ENCODE results near the gene RAP1GAP2. TPM values are rescaled to one million over a fixed set of nuclear protein-coding genes. Genes with fewer than 3 reads are reported as not detected.

RAP1GAP2 gene
- total and polyA plus RNA-seq, 2 of the 8 experiments (the other 6 are each of a cell fraction or from before 2014, with no cell fraction given), result 24.0 to 63.8 TPM

- no peak overlapping the region for H3K14ac ChIP-seq (ENCODE audit: insufficient read length)
- CTCF ChIA-PET (ENCODE audit: partially characterized antibody), result interaction anchor here (0.6 to 1.6 kb wide), 8 partner anchors 18 to 903 kb away, joined by 3 to 6 read pairs (median 3); no protein-coding TSS in a partner anchor
- peak overlapping the region; percentile 52 for H2BK120ac ChIP-seq (replicated peaks; ENCODE audit: low read depth, low read length)
Measured at GRCh38 chr17:2751491-2751890, 44.7 kb upstream of the RAP1GAP2 start.

More at GRCh38 chr17:2751491-2751890, 44.7 kb upstream of the RAP1GAP2 start:
- no peak for DNase-seq (ENCODE audit: low read depth in 1 of 2, low spot score in 2 of 2)
- Histone ChIP-seq H2AFZ (ENCODE audit: low read length) (no peak overlapping the region), H3K27me3 (replicated peaks in 1 of 4; ENCODE audit: control insufficient read depth in 3 of 4, extremely low read depth in 1 of 4, insufficient read depth in 3 of 4, low read length in 3 of 4) (peaks cover 0 to 4% (median 3%) of the 10 kb centered on the region in 4 experiments; a peak in 4 of 7 replicates), H3K23me2 (ENCODE audit: low read depth, low read length) (peaks cover 7% of the 10 kb centered on the region; the same call in 1 of the 2 replicates), H3K36me3 (ENCODE audit: control insufficient read depth in 2 of 4, insufficient read depth in 4 of 4, low read length in 3 of 4) (no peaks in the 10 kb centered on the region), H3K4ac (replicated peaks; ENCODE audit: insufficient read length, low read depth, low read length) (no peak overlapping the region), H2BK5ac (ENCODE audit: low read depth, low read length) (no peak overlapping the region), H4K20me1 (replicated peaks in 1 of 2; ENCODE audit: control insufficient read depth in 1 of 2, insufficient read depth in 2 of 2, low read length in 2 of 2) (peaks cover 0 to 3% of the 10 kb centered on the region in 2 experiments), H2BK15ac (ENCODE audit: low read length) (peak overlapping the region; percentile 31; the same call in 1 of the 2 replicates), H4K5ac (ENCODE audit: insufficient read length, low read depth, low read length) (no peak overlapping the region), H3K79me2 (ENCODE audit: control insufficient read depth in 1 of 2, insufficient read depth in 2 of 2, low read length in 2 of 2) (0 out of 4 replicates have a peak, but pooled peaks cover 0 to 3% of the 10 kb centered on the region in 2 experiments), H2AK5ac (ENCODE audit: low read depth, low read length) (no peak overlapping the region), H3K4me3 (ENCODE audit: extremely low read depth in 1 of 4, insufficient read depth in 2 of 4, low read depth in 3 of 4, low read length in 4 of 4) (no peak overlapping the region), H3K4me2 (ENCODE audit: insufficient read depth in 1 of 2, low read depth in 2 of 2, low read length in 2 of 2) (peak overlapping the region in 1 of 2 experiments; percentile 4; a peak in 2 of 4 replicates), H3K18ac (ENCODE audit: extremely low read depth, low read length) (no peak overlapping the region), H3K79me1 (ENCODE audit: low read depth, low read length) (no peaks in the 10 kb centered on the region), H3K9me3 (ENCODE audit: insufficient read depth in 2 of 2, low read depth in 1 of 2, low read length in 1 of 2) (no peaks in the 10 kb centered on the region), H3K9ac (replicated peaks in 1 of 4; ENCODE audit: extremely low read depth in 1 of 4, low read depth in 3 of 4, low read length in 3 of 4) (no peak overlapping the region), H3K23ac (ENCODE audit: insufficient read length) (no peak overlapping the region), H3K4me1 (replicated peaks in 1 of 4; ENCODE audit: control insufficient read depth in 3 of 4, insufficient read depth in 4 of 4, low read length in 3 of 4) (peaks cover 2 to 13% (median 4%) of the 10 kb centered on the region in 4 experiments; a peak in 6 of 7 replicates), H3K56ac (replicated peaks; ENCODE audit: insufficient read length, low read depth, low read length) (no peak overlapping the region), H2BK20ac (ENCODE audit: low read length) (no peak overlapping the region), H3K27ac (ENCODE audit: low read depth, low read length) (no peak overlapping the region), H4K91ac (replicated peaks; ENCODE audit: insufficient read length, low read length) (no peak overlapping the region), H4K8ac (ENCODE audit: extremely low read depth, insufficient read depth, low read length) (no peak overlapping the region), H2BK12ac (ENCODE audit: low read depth, low read length) (peak overlapping the region; percentile 33; the same call in 1 of the 2 replicates)
- no peak for TF ChIP-seq CBX8 (IDR thresholded peaks at IDR 0.05; ENCODE audit: borderline replicate concordance, low read depth, low read length)
- TF ChIP-seq, protein P1, sequence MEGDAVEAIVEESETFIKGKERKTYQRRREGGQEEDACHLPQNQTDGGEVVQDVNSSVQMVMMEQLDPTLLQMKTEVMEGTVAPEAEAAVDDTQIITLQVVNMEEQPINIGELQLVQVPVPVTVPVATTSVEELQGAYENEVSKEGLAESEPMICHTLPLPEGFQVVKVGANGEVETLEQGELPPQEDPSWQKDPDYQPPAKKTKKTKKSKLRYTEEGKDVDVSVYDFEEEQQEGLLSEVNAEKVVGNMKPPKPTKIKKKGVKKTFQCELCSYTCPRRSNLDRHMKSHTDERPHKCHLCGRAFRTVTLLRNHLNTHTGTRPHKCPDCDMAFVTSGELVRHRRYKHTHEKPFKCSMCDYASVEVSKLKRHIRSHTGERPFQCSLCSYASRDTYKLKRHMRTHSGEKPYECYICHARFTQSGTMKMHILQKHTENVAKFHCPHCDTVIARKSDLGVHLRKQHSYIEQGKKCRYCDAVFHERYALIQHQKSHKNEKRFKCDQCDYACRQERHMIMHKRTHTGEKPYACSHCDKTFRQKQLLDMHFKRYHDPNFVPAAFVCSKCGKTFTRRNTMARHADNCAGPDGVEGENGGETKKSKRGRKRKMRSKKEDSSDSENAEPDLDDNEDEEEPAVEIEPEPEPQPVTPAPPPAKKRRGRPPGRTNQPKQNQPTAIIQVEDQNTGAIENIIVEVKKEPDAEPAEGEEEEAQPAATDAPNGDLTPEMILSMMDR (IDR thresholded peaks at IDR 0.05; ENCODE audit: control extremely low read depth in 1 of 3, insufficient read depth in 1 of 3, low read depth in 1 of 3, low read length in 3 of 3), result peak in 1 of 3 experiments; percentile 8; a peak in 1 of 4 replicates
- WGBS, 2 experiments (ENCODE audit: extremely low coverage in 1 of 2, insufficient coverage in 1 of 2, insufficient read length in 1 of 2, insufficient replicate concordance in 2 of 2, low coverage in 1 of 2, low lambda C conversion rate in 2 of 2, missing lambda C conversion rate in 1 of 2), result 80% methylated on average over 2 of the region's 2 CpGs; no CpG with 5 or more reads in 1 of the 2 experiments
- FAIRE-seq, result peak; percentile 28
- POLR2A ChIA-PET (ENCODE audit: partially characterized antibody), result interaction anchor here (0.6 to 1.1 kb wide), 4 partner anchors 21 to 1355 kb away, joined by 3 to 4 read pairs (median 3); no protein-coding TSS in a partner anchor
